GM18499 (cell line): Measurements from ENCODE around the gene MYO18A.

Experiments
- ATAC-seq: cut with Tn5 transposase; IDR thresholded peaks from one replicate; pipeline ENCODE4 v1.9.1; 2021; ENCODE audit warnings: moderate number of reproducible peaks; ENCODE audit not compliant: insufficient read depth, unreplicated experiment

The MYO18A gene

DNA sequence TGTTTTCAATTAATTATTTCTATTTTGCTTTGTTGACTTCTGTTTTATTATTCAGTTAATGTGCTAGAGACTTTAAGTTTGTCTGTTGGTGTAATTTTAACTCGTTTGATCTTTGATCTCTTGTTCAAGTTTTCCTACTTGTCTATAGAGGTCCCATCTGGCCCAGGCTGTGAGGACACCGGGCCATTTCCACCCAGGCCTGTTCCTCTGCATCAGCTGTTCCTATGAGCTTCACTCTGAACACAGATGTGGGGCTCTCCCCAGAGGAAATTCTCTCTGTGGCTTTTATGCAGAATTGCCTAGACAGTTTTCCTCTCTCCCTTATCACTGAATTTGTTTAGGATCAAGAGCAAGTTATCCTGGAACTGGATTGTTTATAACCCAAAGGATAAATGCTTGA lies 44.7 kb downstream of the MYO18A start:
- ATAC-seq: no peak

GRCh38 chr17:29133121-29133713 lies 47.0 kb downstream of the MYO18A start:
- no peak for ATAC-seq

DNA sequence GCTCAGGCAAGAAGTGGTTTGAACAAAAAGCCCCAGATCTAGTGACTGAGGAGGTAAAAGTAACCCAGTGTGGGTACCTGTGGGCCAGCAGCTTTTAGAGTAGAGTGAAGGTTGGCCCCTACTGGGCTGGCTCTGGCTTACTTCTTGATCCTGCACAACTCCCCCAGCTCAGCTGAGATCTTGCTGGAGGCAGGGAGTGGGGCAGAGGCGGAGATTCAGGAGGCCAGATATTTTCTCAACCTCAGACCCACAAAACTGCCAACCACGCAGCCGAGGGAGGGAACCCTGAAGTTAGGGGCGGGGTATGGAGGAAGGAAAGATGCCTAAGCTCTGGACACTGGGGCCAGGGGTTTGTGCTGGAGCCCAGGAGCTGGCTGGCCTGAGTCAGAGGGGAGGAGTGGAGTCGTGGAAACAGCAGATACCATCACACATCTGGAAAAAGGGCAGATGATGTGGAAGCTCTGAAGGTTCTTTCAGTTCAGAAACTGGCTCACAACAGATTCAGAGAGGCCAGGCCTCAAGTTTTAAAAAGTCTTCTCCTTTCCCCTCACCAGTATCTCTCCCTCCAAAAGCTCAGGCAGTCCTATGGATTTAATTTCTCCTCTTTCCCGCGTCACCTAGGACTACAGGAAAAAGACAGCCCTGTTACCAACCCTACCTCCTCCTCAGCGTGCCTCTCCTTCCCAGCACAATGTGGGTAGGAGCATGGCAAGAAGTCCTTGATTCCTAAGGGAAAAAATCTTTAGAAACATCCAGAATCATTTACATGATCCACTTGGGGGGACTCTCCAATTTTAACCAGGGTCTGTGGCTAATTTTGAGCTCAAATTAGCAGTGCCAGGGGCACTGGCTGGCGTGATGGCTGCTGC lies 48.1 kb downstream of the MYO18A start:
- no peak for ATAC-seq

DNA sequence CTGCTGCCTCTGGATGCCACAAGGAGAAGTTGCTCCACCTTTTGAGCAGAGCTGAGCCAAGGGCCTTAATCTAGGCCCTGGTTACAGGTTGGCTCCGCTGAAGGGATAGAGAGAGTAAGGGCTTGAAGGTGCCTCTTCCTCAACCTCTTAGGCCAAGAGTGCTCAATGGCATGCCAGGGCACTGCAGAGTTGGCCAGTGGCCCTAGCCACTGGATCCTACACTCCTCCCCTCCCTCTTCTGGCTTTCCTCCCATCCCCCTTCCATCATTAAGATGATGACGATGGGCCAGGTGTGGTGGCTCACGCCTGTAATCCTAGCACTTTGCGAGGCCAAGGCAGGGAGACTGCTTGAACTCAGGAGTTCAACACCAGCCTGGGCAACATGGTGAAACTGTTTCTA lies 50.5 kb downstream of the MYO18A start:
- ATAC-seq: no peak

DNA sequence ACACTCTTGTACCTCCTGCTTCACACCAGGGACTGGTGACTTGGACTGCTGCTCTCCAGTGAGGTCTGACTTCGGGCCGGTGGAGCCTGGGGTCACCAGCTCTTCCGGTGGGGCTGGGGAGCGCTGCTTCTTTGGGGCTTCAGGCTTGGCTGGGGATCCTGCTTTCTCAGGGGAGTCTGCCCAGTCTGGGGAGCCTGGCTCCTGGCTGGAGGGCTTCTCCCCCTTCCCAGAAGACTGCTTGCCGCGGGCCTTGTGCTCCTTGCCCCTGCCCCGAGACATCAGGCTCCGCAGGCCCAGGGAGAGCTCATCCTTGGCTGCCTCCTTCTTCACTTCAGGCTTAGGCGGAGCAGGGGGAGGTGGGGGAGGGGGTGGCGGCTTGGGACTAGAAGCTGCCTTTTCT lies 52.4 kb downstream of the MYO18A start:
- no peak for ATAC-seq

- no peak for ATAC-seq
Measured at GRCh38 chr17:29126268-29126930, 53.8 kb downstream of the MYO18A start.

- no peak for ATAC-seq
Measured at GRCh38 chr17:29125651-29126050, 54.5 kb downstream of the MYO18A start.

DNA sequence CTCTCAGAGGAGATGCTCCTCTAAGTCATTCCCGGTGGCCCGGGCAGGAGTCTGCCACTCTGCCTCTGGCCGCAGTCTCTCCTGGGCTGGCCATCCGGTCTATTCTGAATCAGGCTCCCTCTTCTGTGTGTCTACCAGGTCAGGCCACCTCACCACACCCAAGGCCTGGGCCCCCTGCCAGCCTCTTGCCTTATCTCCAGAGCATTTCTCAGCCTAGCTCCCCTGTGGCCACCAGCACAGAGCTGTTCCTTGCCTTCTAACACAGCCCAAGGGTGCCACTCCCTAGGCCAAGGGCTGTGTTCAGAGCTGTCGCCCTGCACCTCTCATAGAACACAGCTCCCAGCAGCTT lies 55.3 kb downstream of the MYO18A start:
- ATAC-seq: no peak

DNA sequence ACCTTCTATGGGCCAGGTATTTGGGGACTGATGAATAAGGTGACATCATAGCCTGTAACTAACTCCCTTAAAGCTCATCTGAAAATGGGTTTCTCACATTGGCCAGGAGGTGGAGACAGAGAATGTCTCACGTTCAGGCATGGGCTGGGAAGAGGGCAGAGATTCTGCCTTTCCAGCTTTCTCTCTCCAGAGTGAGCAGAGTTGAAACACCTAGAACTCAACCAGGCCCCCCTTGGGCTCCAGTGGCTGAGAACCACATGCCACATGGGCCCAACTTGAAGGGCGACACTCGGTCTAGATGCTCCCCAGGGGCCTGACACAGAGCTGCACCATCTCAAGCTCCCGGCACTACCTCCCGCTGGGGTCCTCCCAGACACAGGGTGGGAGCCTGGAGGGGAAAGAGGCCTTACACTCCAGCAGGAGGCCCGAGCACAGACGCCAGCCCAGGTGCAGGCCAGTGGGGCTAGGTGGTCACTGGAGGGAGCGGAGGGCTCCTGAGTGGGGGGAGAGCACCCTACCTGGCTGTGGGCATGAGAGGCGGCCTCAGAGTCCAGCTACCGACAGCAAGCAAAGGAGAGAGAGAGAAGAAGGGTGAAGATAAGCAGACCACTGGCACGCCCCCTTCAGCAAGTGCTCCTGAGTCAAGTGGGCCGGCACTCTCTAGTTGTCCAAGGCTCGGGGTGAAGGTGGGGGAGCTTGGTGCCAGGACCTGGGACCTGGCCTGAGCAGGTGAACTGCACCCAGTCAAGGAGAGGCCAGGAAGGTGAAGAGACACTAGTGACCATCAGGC lies 55.9 kb downstream of the MYO18A start:
- ATAC-seq: no peak

DNA sequence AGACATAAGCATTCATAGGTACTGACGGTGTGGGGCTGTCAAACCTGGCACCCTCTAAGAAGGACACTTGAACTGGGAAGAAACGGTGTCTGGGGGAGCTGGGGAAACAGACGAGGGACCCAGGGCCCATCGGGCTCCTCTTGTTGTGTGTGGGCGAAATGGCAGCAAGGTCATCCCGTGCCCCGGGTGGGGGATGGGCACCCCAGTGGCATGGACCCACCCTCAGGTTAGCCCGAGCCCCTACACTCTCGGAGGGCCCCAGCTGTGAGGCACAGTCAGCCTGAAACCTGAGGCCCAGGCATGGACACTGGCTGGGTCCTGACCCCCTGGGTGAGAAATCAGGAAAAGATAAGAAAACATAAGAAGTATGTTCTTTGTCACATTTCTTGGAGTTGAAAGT lies 57.1 kb downstream of the MYO18A start:
- no peak for ATAC-seq

DNA sequence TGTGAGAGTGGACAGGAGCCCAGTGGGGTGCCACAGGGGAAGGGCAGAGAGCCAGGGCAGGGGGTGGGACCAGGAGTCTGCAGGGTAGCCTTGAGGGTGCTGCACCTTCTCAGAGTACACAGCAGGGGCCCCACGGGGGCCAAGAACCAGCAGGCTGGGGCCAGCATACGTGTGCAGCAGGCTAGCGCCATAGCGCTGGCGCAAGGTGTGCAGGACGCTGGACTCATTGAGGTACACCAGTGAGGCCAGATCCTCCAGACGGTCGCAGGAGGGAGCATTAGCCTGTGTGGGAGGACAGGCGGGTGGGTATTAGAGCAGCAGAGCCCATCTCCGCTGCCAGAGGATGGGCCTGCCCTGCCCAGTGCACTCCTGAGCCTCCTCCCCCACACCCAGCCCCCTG lies 58.8 kb downstream of the MYO18A start:
- ATAC-seq: no peak

DNA sequence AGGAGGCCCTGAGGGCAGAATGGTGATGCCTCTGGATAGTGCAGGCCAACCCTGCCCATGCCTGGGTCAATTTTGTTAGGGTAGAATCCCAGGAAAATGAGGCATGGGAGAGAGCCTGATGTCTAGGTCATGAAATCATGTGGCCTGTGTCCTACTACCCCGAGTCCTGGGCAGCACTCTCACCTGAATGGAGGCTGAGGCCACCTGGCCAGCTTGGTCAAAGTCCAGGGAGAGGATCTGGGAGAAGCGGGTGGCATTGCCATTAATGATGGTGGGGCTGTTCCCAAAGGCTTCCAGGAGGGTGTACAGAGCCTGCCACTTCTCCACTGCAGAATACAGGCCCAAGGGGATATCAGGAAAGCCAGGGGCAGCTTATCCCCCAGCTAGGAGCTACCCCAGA lies 59.8 kb downstream of the MYO18A start:
- ATAC-seq: no peak

GRCh38 chr17:29119265-29119664 lies 60.9 kb downstream of the MYO18A start:
- no peak for ATAC-seq

DNA sequence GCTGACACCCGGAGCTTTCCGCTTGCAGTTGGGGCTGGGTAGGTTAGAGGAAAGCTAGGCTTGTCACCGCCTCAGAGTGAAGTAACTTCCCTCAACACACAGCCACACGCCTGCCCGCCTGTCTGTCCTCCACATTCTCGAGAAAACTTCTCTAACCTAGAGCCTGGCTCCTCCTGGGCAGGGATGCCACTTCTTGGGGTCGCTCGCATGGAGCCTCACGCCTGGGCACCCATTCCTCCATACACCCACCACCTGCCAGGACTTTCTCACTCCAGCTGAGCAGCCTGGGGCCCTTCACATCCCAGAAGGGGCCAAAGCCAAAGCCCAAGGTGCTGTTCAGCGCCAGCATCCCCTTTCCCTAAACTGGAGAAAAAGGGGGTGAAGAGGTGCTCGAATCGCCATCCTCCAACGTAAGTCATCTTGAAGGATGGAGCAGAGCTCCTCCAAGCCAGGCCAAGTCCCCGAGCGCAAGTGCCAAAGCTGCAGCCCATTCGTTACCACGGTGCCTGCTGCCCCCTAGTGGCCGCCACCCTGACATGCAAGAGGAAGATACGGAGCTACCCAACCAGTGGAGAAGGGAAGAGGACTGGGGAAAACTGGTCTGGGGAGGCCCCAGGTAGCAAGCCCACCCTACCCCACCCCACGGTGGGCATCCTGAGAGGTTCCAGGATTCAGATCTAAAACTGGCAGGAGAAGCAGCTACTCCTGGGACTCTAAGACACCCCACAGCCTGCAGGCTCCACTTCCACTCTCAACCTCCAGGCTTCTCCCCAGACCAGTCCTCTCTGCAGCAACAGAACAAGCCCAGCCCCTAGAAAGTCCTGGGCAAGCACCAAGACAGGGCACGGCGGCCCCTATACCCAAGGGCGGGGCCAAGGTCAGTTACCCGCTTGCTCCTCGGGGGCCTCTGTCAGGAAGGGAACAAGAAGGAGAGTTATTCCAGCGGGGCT lies 63.1 kb downstream of the MYO18A start:
- ATAC-seq: no peak

- ATAC-seq: no peak
Measured at GRCh38 chr17:29115961-29116803, 64.0 kb downstream of the MYO18A start.

- ATAC-seq: no peak
Measured at GRCh38 chr17:29115435-29115834, 64.8 kb downstream of the MYO18A start.

DNA sequence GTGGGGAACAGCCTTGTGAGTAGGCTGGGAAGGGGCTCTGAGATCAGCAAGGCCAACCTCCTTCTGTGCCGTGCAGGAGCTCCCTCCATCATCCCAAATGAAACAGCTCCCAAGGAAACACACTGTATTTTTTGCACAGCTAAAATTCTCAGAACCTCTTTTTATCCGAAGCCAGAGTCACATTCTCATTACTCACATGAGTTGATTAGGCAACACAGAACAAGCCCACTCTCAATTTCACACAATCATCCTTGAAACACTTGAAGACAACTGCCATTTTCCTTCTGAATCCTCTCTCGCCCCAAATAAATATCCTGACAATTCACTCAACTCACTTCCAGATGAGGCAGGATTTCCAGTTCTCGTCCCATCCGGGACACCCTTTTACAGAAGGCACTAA lies 66.1 kb downstream of the MYO18A start:
- ATAC-seq: no peak

- no peak for ATAC-seq
Measured at GRCh38 chr17:29113334-29113733, 66.9 kb downstream of the MYO18A start.

DNA sequence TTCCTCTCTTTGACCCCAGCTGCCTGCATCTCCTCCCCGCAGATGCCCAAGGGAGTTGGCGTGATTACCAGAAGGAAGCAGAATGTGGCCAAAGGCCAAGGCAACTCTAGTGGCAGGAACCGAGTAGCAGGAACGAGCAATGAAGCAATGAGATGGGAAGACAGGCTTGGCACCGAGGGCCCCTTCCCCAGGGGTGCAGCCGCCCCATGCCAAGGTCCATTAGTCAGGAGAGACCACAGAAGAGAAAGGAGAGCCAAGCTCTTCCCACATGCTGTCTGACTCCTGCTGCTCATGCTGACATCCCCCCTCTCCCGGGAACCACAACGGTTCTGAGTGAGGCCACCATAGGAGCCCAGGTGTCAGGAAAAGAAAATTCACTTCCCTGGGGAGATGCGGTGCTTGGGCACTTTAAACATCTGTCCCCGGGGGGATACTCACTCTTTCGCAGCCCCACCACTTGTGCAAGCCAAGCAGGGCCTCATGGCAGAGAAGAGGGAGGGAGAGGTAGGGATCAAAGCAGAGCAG lies 67.4 kb downstream of the MYO18A start:
- no peak for ATAC-seq
